HG03460 (cell line): Measurements from ENCODE around the gene KRTAP12-2.
"Not testable (repeated sequence)": the region's sequence is repeated elsewhere in the genome, so short reads cannot be mapped to it uniquely, and the experiment has no call there.

Source experiments
- ATAC-seq: cut with Tn5 transposase; IDR thresholded peaks from one replicate; pipeline ENCODE4 v1.9.1; 2021; ENCODE audit not compliant: unreplicated experiment

KRTAP12-2 gene

GRCh38 chr21:44653656-44654575, 12.8 kb downstream of the KRTAP12-2 start:
- ATAC-seq, result no peak

- ATAC-seq, result no peak
These were observed 13.6 kb downstream of the KRTAP12-2 start for GRCh38 chr21:44653123-44653522.

- ATAC-seq, result no peak
These were observed 15.6 kb downstream of the KRTAP12-2 start for GRCh38 chr21:44650973-44651675.

- ATAC-seq, result no peak
These were observed 16.3 kb downstream of the KRTAP12-2 start for GRCh38 chr21:44650265-44650972.

GRCh38 chr21:44649521-44650100, 17.1 kb downstream of the KRTAP12-2 start:
- no peak for ATAC-seq

- no peak for ATAC-seq
These were observed 18.0 kb downstream of the KRTAP12-2 start for GRCh38 chr21:44648557-44649311.

GRCh38 chr21:44647222-44647552, 19.5 kb downstream of the KRTAP12-2 start:
- no peak for ATAC-seq

- not testable (repeated sequence) for ATAC-seq
These were observed 20.1 kb downstream of the KRTAP12-2 start, which contains the start of gene KRTAP10-11 for GRCh38 chr21:44646366-44647221. Gene KRTAP10-11 (plus strand): TSS chr21:44646414. CDS start chr21:44646459, 45 bp downstream.

- ATAC-seq, result no peak
These were observed 21.8 kb downstream of the KRTAP12-2 start for GRCh38 chr21:44644878-44645277.

- ATAC-seq, result no peak
These were observed 22.9 kb downstream of the KRTAP12-2 start for GRCh38 chr21:44643741-44644310.

GRCh38 chr21:44640761-44641160, 26.0 kb downstream of the KRTAP12-2 start:
- ATAC-seq, result no peak

GRCh38 chr21:44639331-44639655, 27.4 kb downstream of the KRTAP12-2 start:
- no peak for ATAC-seq

- ATAC-seq, result not testable (repeated sequence)
These were observed 28.0 kb downstream of the KRTAP12-2 start for GRCh38 chr21:44638506-44639330.

GRCh38 chr21:44637851-44638348, 28.8 kb downstream of the KRTAP12-2 start:
- not testable (repeated sequence) for ATAC-seq

GRCh38 chr21:44637018-44637850, 29.5 kb downstream of the KRTAP12-2 start, which contains the start of gene KRTAP10-10:
Gene KRTAP10-10 (plus strand): TSS chr21:44637356. CDS start chr21:44637418, 62 bp downstream.
- ATAC-seq, result no peak

GRCh38 chr21:44636209-44637017, 30.3 kb downstream of the KRTAP12-2 start:
- ATAC-seq, result no peak
